Spinal cord (tissue), 10 donors: ENCODE data around the gene ATG4C. TPM values are rescaled to one million over a fixed set of nuclear protein-coding genes. Genes with fewer than 3 reads are reported as not detected.
"Not testable (repeated sequence)": the region's sequence is repeated elsewhere in the genome, so short reads cannot be mapped to it uniquely, and the experiment has no call there.

Experiments
- DNase-seq, 6 donors: peaks; one replicate each; pipeline versions ENCODE4 v3.0.0 to v3.0.0-alpha.2; 2013 to 2015; ENCODE audit warnings: low spot score in 6 of 6, low read depth in 4 of 6
- H3K27ac ChIP-seq: one replicate; pipeline ENCODE4 v1.5.1; 2013; ENCODE audit warnings: low read depth, low read length, control low read depth
- H3K27me3 ChIP-seq: one replicate; pipeline ENCODE4 v1.6.1; 2013; ENCODE audit warnings: low read length; ENCODE audit not compliant: control insufficient read depth, insufficient read depth
- H3K36me3 ChIP-seq: one replicate; pipeline ENCODE4 v1.6.1; 2013; ENCODE audit warnings: low read length; ENCODE audit not compliant: control insufficient read depth, insufficient read depth
- H3K4me1 ChIP-seq: one replicate; pipeline ENCODE4 v1.6.1; 2013; ENCODE audit warnings: low read length; ENCODE audit not compliant: control insufficient read depth, insufficient read depth
- H3K4me3 ChIP-seq: one replicate; pipeline ENCODE4 v1.5.1; 2013; ENCODE audit warnings: low read depth, low read length, control low read depth
- H3K9me3 ChIP-seq: one replicate; pipeline ENCODE4 v1.6.1; 2013; ENCODE audit warnings: low read length; ENCODE audit not compliant: control insufficient read depth, insufficient read depth
- WGBS: methylation state at CpG from one replicate; pipeline ENCODE4 v1.1.5; 2013; ENCODE audit warnings: missing lambda C conversion rate; ENCODE audit not compliant: insufficient coverage; 5-methylcytosine and 5-hydroxymethylcytosine counted together
- polyA plus RNA-seq, 2 donors: library from polyadenylated mRNA; unstranded; fragments of 120-200 nt; gene quantifications; one replicate each; pipeline ENCODE4 v1.2.1, GENCODE V29; 2013; ENCODE audit not compliant: insufficient read length in 2 of 2
- total RNA-seq, 2 donors: library from RNA; depleted of rRNA in 1 of 2; stranded (reverse); fragments of 120-200 nt in 1 of 2; fragments of >200 nt in 1 of 2; gene quantifications; one replicate each; pipeline versions ENCODE4 v1.2.3 to v1.2.4, GENCODE V29; 2013 to 2014
- donor health status: healthy.

Gene ATG4C
- total and polyA plus RNA-seq, 4 donors, result 12.1 to 27.3 (median 14.3) TPM

- 100% methylated on average over 1 of the region's 2 CpGs for WGBS
- Histone ChIP-seq H3K27ac (no peak overlapping the region), H3K9me3 (no peaks in the 10 kb centered on the region), H3K36me3 (no peaks in the 10 kb centered on the region), H3K4me3 (no peak overlapping the region), H3K27me3 (no peaks in the 10 kb centered on the region), H3K4me1 (no peaks in the 10 kb centered on the region)
- DNase-seq, result no peak
Measured at GRCh38 chr1:62799688-62800087, 15.8 kb downstream of the ATG4C start.

- H3K36me3 ChIP-seq, result no peaks in the 10 kb centered on the region
- no peaks in the 10 kb centered on the region for H3K27me3 ChIP-seq
- no peaks in the 10 kb centered on the region for H3K9me3 ChIP-seq
- no peak for DNase-seq
- no CpG with 5 or more reads among the region's 3 CpGs for WGBS
- H3K4me1 ChIP-seq, result no peaks in the 10 kb centered on the region
- H3K4me3 ChIP-seq, result no peak overlapping the region
- H3K27ac ChIP-seq, result no peak overlapping the region
Measured at GRCh38 chr1:62800281-62800680, 16.3 kb downstream of the ATG4C start.

DNA sequence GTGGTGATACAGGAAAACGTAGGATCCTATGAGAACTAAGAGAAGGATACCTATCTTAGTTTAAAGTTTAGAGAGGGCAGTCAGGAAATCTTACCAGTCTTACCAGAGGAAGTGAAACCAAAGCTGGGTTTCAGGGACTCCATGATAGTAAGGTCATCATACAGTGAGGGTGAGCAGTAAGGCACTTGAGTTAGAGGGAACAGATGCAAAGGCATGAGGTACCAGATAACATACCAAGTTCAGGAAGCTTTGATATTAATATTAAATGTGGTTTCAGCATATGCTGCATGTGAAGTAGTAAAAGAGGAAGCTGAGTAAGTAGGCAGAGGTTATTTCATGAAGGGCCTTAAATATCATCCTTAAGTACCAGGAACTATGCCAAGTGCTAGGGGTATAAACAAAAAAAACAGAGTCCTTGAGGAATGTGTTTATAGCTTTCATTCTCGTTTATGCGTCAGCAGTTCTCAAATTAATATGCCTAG lies 16.9 kb downstream of the ATG4C start:
- Histone ChIP-seq H3K27ac (no peak overlapping the region), H3K27me3 (no peaks in the 10 kb centered on the region), H3K4me1 (no peaks in the 10 kb centered on the region), H3K4me3 (no peak overlapping the region), H3K9me3 (no peaks in the 10 kb centered on the region), H3K36me3 (no peaks in the 10 kb centered on the region)
- WGBS, result 100% methylated on average over 1 of the region's 3 CpGs
- no peak for DNase-seq

GRCh38 chr1:62809788-62810187 lies 25.9 kb downstream of the ATG4C start:
- WGBS, result no CpG with 5 or more reads among the region's 3 CpGs
- DNase-seq, result no peak
- no peak overlapping the region for H3K27ac ChIP-seq
- H3K4me3 ChIP-seq, result no peak overlapping the region
- H3K27me3 ChIP-seq, result no peaks in the 10 kb centered on the region
- no peaks in the 10 kb centered on the region for H3K36me3 ChIP-seq
- H3K4me1 ChIP-seq, result no peaks in the 10 kb centered on the region
- no peaks in the 10 kb centered on the region for H3K9me3 ChIP-seq

GRCh38 chr1:62810420-62811274 lies 26.7 kb downstream of the ATG4C start:
- no peaks in the 10 kb centered on the region for H3K27me3 ChIP-seq
- no peak overlapping the region for H3K27ac ChIP-seq
- H3K9me3 ChIP-seq, result no peaks in the 10 kb centered on the region
- H3K4me3 ChIP-seq, result no peak overlapping the region
- DNase-seq, result no peak
- H3K4me1 ChIP-seq, result no peaks in the 10 kb centered on the region
- WGBS, result no CpG with 5 or more reads among the region's 6 CpGs
- no peaks in the 10 kb centered on the region for H3K36me3 ChIP-seq

DNA sequence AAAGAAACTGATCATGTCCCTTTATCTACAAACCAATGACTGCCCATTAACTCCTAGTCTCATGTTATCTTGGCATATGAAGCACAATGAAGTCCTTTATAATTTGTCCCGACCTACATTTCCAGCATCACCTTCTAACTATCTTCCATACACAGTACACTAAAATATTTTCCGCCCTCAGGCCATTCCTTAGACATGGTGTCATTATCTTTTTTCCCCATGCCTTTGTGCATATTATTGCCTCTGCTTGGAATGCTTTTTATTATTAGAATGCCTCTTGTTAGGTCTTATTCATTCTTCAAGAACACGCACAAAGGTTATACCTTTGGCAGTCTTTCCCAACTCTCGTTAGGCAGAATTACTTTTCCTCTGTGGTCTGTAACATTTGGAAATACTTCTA lies 39.6 kb downstream of the ATG4C start:
- Histone ChIP-seq H3K4me3 (no peak overlapping the region), H3K27me3 (no peaks in the 10 kb centered on the region), H3K4me1 (no peaks in the 10 kb centered on the region), H3K36me3 (no peaks in the 10 kb centered on the region), H3K27ac (no peak overlapping the region), H3K9me3 (no peaks in the 10 kb centered on the region)
- no CpG with 5 or more reads among the region's 4 CpGs for WGBS
- no peak for DNase-seq

- no peaks in the 10 kb centered on the region for H3K9me3 ChIP-seq
- no peak overlapping the region for H3K27ac ChIP-seq
- H3K4me3 ChIP-seq, result no peak overlapping the region
- H3K27me3 ChIP-seq, result no peaks in the 10 kb centered on the region
- DNase-seq, result no peak
- H3K36me3 ChIP-seq, result no peaks in the 10 kb centered on the region
- no peaks in the 10 kb centered on the region for H3K4me1 ChIP-seq
- WGBS, result 96% methylated on average over 2 of the region's 2 CpGs
Measured at GRCh38 chr1:62826901-62827300, 43.0 kb downstream of the ATG4C start.

- not testable (repeated sequence) for H3K36me3 ChIP-seq
- no CpG with 5 or more reads among the region's 2 CpGs for WGBS
Measured at GRCh38 chr1:62827786-62828185, 43.9 kb downstream of the ATG4C start.

GRCh38 chr1:62832276-62832675 lies 48.3 kb downstream of the ATG4C start:
- DNase-seq, result no peak
- no peak overlapping the region for H3K4me3 ChIP-seq
- no peak overlapping the region for H3K27ac ChIP-seq
- H3K4me1 ChIP-seq, result no peaks in the 10 kb centered on the region
- no peaks in the 10 kb centered on the region for H3K36me3 ChIP-seq
- no peaks in the 10 kb centered on the region for H3K9me3 ChIP-seq
- no CpG with 5 or more reads among the region's 5 CpGs for WGBS
- no peaks in the 10 kb centered on the region for H3K27me3 ChIP-seq

More at GRCh38 chr1:62827786-62828185, 43.9 kb downstream of the ATG4C start:
- not testable (repeated sequence) for H3K27ac ChIP-seq, H3K27me3 ChIP-seq, H3K4me3 ChIP-seq, DNase-seq, H3K4me1 ChIP-seq, H3K9me3 ChIP-seq

DNA sequence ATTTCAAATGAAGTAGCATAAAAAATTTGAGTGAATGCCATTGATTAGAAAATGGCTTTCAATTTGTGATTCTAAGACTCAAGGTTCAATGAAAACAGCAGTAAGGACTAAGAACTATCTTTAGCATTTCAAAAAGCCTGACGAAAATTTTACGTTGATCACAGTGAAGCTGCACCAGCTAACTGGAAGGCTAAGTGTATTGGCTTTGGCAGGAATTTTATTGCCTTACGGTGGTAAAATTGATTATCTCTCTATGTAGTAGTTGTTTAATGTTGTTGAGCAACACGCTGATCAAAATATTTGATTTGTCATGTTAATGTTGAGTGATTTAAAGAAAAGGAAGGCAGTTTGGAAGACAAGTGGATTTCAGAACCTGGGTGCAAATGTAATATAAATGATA lies 49.6 kb downstream of the ATG4C start:
- Histone ChIP-seq H3K27ac (no peak overlapping the region), H3K9me3 (no peaks in the 10 kb centered on the region), H3K4me3 (no peak overlapping the region), H3K27me3 (no peaks in the 10 kb centered on the region), H3K4me1 (no peaks in the 10 kb centered on the region), H3K36me3 (no peaks in the 10 kb centered on the region)
- 95% methylated on average over 4 of the region's 4 CpGs for WGBS
- no peak for DNase-seq
